HCT116 (cell line): Measurements from ENCODE around the gene STMND1. TPM values are rescaled to one million over a fixed set of nuclear protein-coding genes. Genes with fewer than 3 reads are reported as not detected.

Source experiments
- ATAC-seq: fragments of 200-7000 bp; cut with Tn5 transposase; 2 replicates; pipeline ENCODE4 v1.9.1; 2020; ENCODE audit warnings: mild to moderate bottlenecking, moderate library complexity
- BruUV-seq: library from RNA; stranded (reverse); fragments of 400-500 nt; replicated peaks from 2 replicates; lab custom pipeline; 2021; lab: Mats Ljungman, UMichigan
- CTCF ChIA-PET: fragments of 300-600 bp; sonication (Branson Sonifier 250); formaldehyde crosslinking; loops from one replicate; lab custom pipeline; 2021; ENCODE audit warnings: antibody characterized with exemption; lab: Charles Lee
- POLR2A ChIA-PET: fragments of 300-600, 350-600 bp; sonication (Branson Sonifier 250); formaldehyde crosslinking; loops from one replicate; lab custom pipeline; 2021; ENCODE audit warnings: antibody characterized with exemption; lab: Charles Lee
- RAD21 ChIA-PET, 2 experiments: fragments of 300-600 bp; sonication (Branson Sonifier 250); formaldehyde crosslinking; loops; one replicate each; lab custom pipeline; 2023; ENCODE audit warnings: low total read pairs in 2 of 2; ENCODE audit not compliant: uncharacterized antibody in 2 of 2, unreplicated experiment in 2 of 2, low non-redundant PET in 1 of 2; lab: Charles Lee
- DNase-seq: peaks from one replicate; pipeline ENCODE4 v3.0.0-alpha.2; 2010; ENCODE audit warnings: low read depth, low spot score
- H2AFZ ChIP-seq: fragments of 200-600 bp; shearing (Covaris generic), sonication (generic); 2 replicates; pipeline ENCODE4 v1.6.1; 2017; ENCODE audit warnings: low read depth, mixed run types, mixed read lengths, antibody characterized with exemption, low read length; ENCODE audit not compliant: poor library complexity, severe bottlenecking
- H3K27ac ChIP-seq: 2 replicates; pipeline ENCODE4 v1.5.1; 2012; ENCODE audit warnings: low read depth, low read length
- H3K27me3 ChIP-seq: fragments of 200-600 bp; sonication (generic); 2 replicates; pipeline ENCODE4 v1.6.1; 2016; ENCODE audit warnings: mixed run types, low read length, mixed read lengths; ENCODE audit not compliant: insufficient read depth
- H3K36me3 ChIP-seq, 2 experiments: fragments of 200-500 bp in 1 of 2; fragments of 200-600 bp in 1 of 2; sonication (Bioruptor generic) in 1 of 2; sonication (generic) in 1 of 2; 2 replicates each; pipeline versions ENCODE4 v1.5.1 to v1.6.1; 2014 to 2016; ENCODE audit warnings: low read length in 2 of 2, inconsistent platforms in 1 of 2, mixed read lengths in 1 of 2, mixed run types in 1 of 2; ENCODE audit not compliant: insufficient read depth in 2 of 2, control insufficient read depth in 1 of 2
- H3K4me1 ChIP-seq, 2 experiments: fragments of 200-600 bp in 1 of 2; sonication (generic) in 1 of 2; 2 replicates each; pipeline versions ENCODE4 v1.5.1 to v1.6.1; 2012 to 2017; ENCODE audit warnings: low read length in 2 of 2, inconsistent platforms in 1 of 2, mild to moderate bottlenecking in 1 of 2, mixed read lengths in 1 of 2, mixed run types in 1 of 2, moderate library complexity in 1 of 2; ENCODE audit not compliant: insufficient read depth in 2 of 2, control insufficient read depth in 1 of 2
- H3K4me2 ChIP-seq: fragments of 200-600 bp; sonication (generic); 2 replicates; pipeline ENCODE4 v1.6.1; 2017; ENCODE audit warnings: mixed run types, low read length, mixed read lengths
- H3K4me3 ChIP-seq, 2 experiments: fragments of 200-600 bp in 1 of 2; sonication (generic) in 1 of 2; replicated peaks in 1 of 2; 2 replicates each; pipeline ENCODE4 v1.5.1; 2011 to 2016; ENCODE audit warnings: low read length in 2 of 2, control low read depth in 1 of 2, low read depth in 1 of 2, mild to moderate bottlenecking in 1 of 2, mixed read lengths in 1 of 2, mixed run types in 1 of 2
- H3K79me2 ChIP-seq: fragments of 200-600 bp; sonication (generic); 2 replicates; pipeline ENCODE4 v1.6.1; 2017; ENCODE audit warnings: mild to moderate bottlenecking, mixed run types, low read length, moderate library complexity, mixed read lengths; ENCODE audit not compliant: insufficient read depth
- H3K9ac ChIP-seq: fragments of 200-600 bp; sonication (generic); 2 replicates; pipeline ENCODE4 v1.6.1; 2016; ENCODE audit warnings: low read length, mixed read lengths
- H3K9me2 ChIP-seq: fragments of 200-600 bp; sonication (generic), shearing (Covaris generic); 2 replicates; pipeline ENCODE4 v1.6.1; 2017; ENCODE audit warnings: mixed run types, mild to moderate bottlenecking, moderate library complexity; ENCODE audit not compliant: insufficient read depth
- H3K9me3 ChIP-seq, 2 experiments: fragments of 200-500 bp in 1 of 2; fragments of 200-600 bp in 1 of 2; sonication (Bioruptor generic) in 1 of 2; sonication (generic) in 1 of 2; 2 replicates each; pipeline ENCODE4 v1.6.1; 2014 to 2017; ENCODE audit warnings: low read length in 2 of 2, mixed read lengths in 2 of 2, inconsistent platforms in 1 of 2, low read depth in 1 of 2, mild to moderate bottlenecking in 1 of 2, mixed run types in 1 of 2, moderate library complexity in 1 of 2; ENCODE audit not compliant: control insufficient read depth in 1 of 2, insufficient read depth in 1 of 2
- H4K20me1 ChIP-seq: fragments of 200-600 bp; sonication (generic), shearing (Covaris generic); 2 replicates; pipeline ENCODE4 v1.6.1; 2017; ENCODE audit warnings: mixed run types, mild to moderate bottlenecking, moderate library complexity; ENCODE audit not compliant: insufficient read depth
- ATF3 ChIP-seq: IDR thresholded peaks from 2 replicates; pipeline ENCODE4 v1.6.1; 2012
- CBX3 ChIP-seq: IDR thresholded peaks from 2 replicates; pipeline ENCODE4 v1.6.1; 2012; ENCODE audit warnings: low read depth
- ELF1 ChIP-seq: IDR thresholded peaks from 2 replicates; pipeline ENCODE4 v1.6.1; 2012; ENCODE audit warnings: low read depth, borderline replicate concordance
- FOSL1 ChIP-seq: IDR thresholded peaks from 2 replicates; pipeline ENCODE4 v1.6.1; 2012; ENCODE audit warnings: low read depth
- JUND ChIP-seq: IDR thresholded peaks from 2 replicates; pipeline ENCODE4 v1.6.1; 2012
- MAX ChIP-seq: IDR thresholded peaks from 2 replicates; pipeline ENCODE4 v1.6.1; 2012
- REST ChIP-seq: IDR thresholded peaks from 2 replicates; pipeline ENCODE4 v1.6.1; 2012; ENCODE audit warnings: low read depth
- SIN3A ChIP-seq: IDR thresholded peaks from 2 replicates; pipeline ENCODE4 v1.6.1; 2012; ENCODE audit warnings: low read depth
- SP1 ChIP-seq: IDR thresholded peaks from 2 replicates; pipeline ENCODE4 v1.6.1; 2012; ENCODE audit warnings: low read depth
- YY1 ChIP-seq: IDR thresholded peaks from 2 replicates; pipeline ENCODE4 v1.6.1; 2011; ENCODE audit warnings: low read length, low read depth, moderate library complexity, mild to moderate bottlenecking; ENCODE audit not compliant: insufficient replicate concordance; ENCODE audit errors: extremely low read depth
- ZFX ChIP-seq: fragments of 450-650 bp; IDR thresholded peaks from 2 replicates; pipeline ENCODE4 v1.6.1; 2017
- intact Hi-C: fragments of 100-400 bp; cut with micrococcal nuclease; formaldehyde crosslinking; loops from 2 replicates; pipeline ENCODE4 v1.10.0; 2022
- total RNA-seq: library from RNA; stranded (reverse); gene quantifications from one replicate; pipeline ENCODE4 v1.2.1, GENCODE V29; 2021; ENCODE audit not compliant: unreplicated experiment
- TF ChIP-seq, protein P1 (sequence below), 3 experiments: fragments of 200-600 bp in 1 of 3; sonication (generic) in 1 of 3; IDR thresholded peaks in 2 of 3; conservative IDR thresholded peaks in 1 of 3; 2 replicates each; pipeline ENCODE4 v1.5.1; 2012 to 2017; ENCODE audit warnings: low read depth in 2 of 3, low read length in 2 of 3, antibody characterized with exemption in 1 of 3, borderline replicate concordance in 1 of 3, control low read depth in 1 of 3, mild to moderate bottlenecking in 1 of 3, mixed read lengths in 1 of 3, mixed run types in 1 of 3, moderate library complexity in 1 of 3; ENCODE audit not compliant: insufficient read depth in 1 of 3
- TF ChIP-seq, protein P2 (sequence below): IDR thresholded peaks from 2 replicates; pipeline ENCODE4 v1.6.1; 2011; ENCODE audit warnings: mild to moderate bottlenecking, low read length, moderate library complexity; ENCODE audit not compliant: insufficient replicate concordance; ENCODE audit errors: extremely low read depth

Gene STMND1
- total RNA-seq, 1 experiment from 2014 or later, result not detected

GRCh38 chr6:17132967-17133366, 31.1 kb downstream of the STMND1 start:
- CTCF ChIA-PET, result no interaction called here
- RAD21 ChIA-PET, result no interaction called here
- no TSS peak for BruUV-seq
- Histone ChIP-seq H3K4me2 (no peak overlapping the region), H3K9me3 (no peaks in the 10 kb centered on the region), H4K20me1 (no peaks in the 10 kb centered on the region), H2AFZ (no peak overlapping the region), H3K4me3 (no peak overlapping the region), H3K9me2 (no peaks in the 10 kb centered on the region), H3K79me2 (no peaks in the 10 kb centered on the region), H3K36me3 (no peaks in the 10 kb centered on the region), H3K27me3 (no peaks in the 10 kb centered on the region), H3K27ac (no peak overlapping the region), H3K4me1 (no peaks in the 10 kb centered on the region), H3K9ac (no peak overlapping the region)
- no peak for ATAC-seq
- POLR2A ChIA-PET, result no interaction called here
- no peak for TF ChIP-seq MAX
- DNase-seq, result no peak
- intact Hi-C loops, result no loop called here

DNA sequence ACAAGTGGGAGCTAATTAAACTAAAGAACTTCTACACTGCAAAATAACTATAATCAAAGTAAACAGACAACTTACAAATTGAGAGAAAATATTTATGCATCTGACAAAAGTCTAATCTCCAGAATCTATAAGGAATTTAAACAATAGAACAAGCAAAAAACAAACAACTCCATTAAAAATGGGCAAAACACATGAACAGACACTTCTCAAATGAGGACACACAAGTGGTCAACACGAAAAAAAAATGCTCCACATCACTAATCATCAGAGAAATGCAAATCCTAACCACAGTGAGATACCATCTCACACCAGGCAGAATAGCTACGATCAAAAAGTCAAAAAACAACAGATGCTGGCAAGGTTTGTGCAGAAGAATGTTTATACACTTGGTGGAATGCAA, 36.2 kb downstream of the STMND1 start:
- Histone ChIP-seq H3K9me2 (no peaks in the 10 kb centered on the region), H3K79me2 (no peaks in the 10 kb centered on the region), H3K4me3 (no peak overlapping the region), H4K20me1 (no peaks in the 10 kb centered on the region), H2AFZ (no peak overlapping the region), H3K27ac (no peak overlapping the region), H3K9ac (no peak overlapping the region), H3K36me3 (no peaks in the 10 kb centered on the region), H3K9me3 (peaks cover 0 to 6% of the 10 kb centered on the region in 2 experiments; a peak in 1 of 4 replicates), H3K27me3 (no peaks in the 10 kb centered on the region), H3K4me2 (no peak overlapping the region), H3K4me1 (no peaks in the 10 kb centered on the region)
- ATAC-seq (no peak), DNase-seq (no peak)
- POLR2A ChIA-PET, result no interaction called here
- RAD21 ChIA-PET, result no interaction called here
- intact Hi-C loops, result no loop called here
- CTCF ChIA-PET, result no interaction called here
- no TSS peak for BruUV-seq
- TF ChIP-seq, protein P1, sequence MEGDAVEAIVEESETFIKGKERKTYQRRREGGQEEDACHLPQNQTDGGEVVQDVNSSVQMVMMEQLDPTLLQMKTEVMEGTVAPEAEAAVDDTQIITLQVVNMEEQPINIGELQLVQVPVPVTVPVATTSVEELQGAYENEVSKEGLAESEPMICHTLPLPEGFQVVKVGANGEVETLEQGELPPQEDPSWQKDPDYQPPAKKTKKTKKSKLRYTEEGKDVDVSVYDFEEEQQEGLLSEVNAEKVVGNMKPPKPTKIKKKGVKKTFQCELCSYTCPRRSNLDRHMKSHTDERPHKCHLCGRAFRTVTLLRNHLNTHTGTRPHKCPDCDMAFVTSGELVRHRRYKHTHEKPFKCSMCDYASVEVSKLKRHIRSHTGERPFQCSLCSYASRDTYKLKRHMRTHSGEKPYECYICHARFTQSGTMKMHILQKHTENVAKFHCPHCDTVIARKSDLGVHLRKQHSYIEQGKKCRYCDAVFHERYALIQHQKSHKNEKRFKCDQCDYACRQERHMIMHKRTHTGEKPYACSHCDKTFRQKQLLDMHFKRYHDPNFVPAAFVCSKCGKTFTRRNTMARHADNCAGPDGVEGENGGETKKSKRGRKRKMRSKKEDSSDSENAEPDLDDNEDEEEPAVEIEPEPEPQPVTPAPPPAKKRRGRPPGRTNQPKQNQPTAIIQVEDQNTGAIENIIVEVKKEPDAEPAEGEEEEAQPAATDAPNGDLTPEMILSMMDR (IDR thresholded peaks at IDR 0.05 in 2 of 3, conservative IDR thresholded peaks at IDR 0.05 in 1 of 3; ENCODE audit: borderline replicate concordance in 1 of 3, insufficient read depth in 1 of 3, low read depth in 2 of 3, low read length in 2 of 3), result no peak
- TF ChIP-seq ZFX (no peak), SP1 (no peak), JUND (no peak), FOSL1 (no peak), CBX3 (no peak), REST (no peak), ATF3 (no peak), YY1 (no peak), ELF1 (no peak), SIN3A (no peak)
- TF ChIP-seq, protein P2, sequence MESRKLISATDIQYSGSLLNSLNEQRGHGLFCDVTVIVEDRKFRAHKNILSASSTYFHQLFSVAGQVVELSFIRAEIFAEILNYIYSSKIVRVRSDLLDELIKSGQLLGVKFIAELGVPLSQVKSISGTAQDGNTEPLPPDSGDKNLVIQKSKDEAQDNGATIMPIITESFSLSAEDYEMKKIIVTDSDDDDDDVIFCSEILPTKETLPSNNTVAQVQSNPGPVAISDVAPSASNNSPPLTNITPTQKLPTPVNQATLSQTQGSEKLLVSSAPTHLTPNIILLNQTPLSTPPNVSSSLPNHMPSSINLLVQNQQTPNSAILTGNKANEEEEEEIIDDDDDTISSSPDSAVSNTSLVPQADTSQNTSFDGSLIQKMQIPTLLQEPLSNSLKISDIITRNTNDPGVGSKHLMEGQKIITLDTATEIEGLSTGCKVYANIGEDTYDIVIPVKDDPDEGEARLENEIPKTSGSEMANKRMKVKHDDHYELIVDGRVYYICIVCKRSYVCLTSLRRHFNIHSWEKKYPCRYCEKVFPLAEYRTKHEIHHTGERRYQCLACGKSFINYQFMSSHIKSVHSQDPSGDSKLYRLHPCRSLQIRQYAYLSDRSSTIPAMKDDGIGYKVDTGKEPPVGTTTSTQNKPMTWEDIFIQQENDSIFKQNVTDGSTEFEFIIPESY, result no peak
